Cardiac septum (tissue), 1 donor: ENCODE results near the gene REG1A. TPM values are rescaled to one million over a fixed set of nuclear protein-coding genes. Genes with fewer than 3 reads are reported as not detected.

Source experiments
- DNase-seq: peaks from one replicate; pipeline ENCODE4 v3.0.0-alpha.2; 2020; ENCODE audit warnings: low spot score
- intact Hi-C: fragments of 100-400 bp; cut with DNase I; formaldehyde crosslinking; loops from one replicate; pipeline ENCODE4 v1.14.0; 2022
- long read RNA-seq: library from polyadenylated mRNA; unstranded; transcript quantifications from one replicate; pipeline ENCODE4 v2.0.0, GENCODE V29; 2021
- total RNA-seq: library from RNA; stranded (reverse); fragmentation: NEBNext Ultra II Directional; extraction: Animal tissue kit (Norgen Biotek cat#: 25700); gene quantifications from one replicate; pipeline ENCODE4 v1.2.1, GENCODE V29; 2021
- donor health status: DM: no; HTN: no; CAD: no.

REG1A gene
- not detected for total RNA-seq
- long read RNA-seq: 0 reads

- DNase-seq: no peak
- intact Hi-C loops: no loop called here
Measured at GRCh38 chr2:79120194-79120713, at the start of gene REG1A. Gene REG1A, plus strand, starts transcription at chr2:79120488. Its CDS starts 374 bp downstream, at chr2:79120862.

DNA sequence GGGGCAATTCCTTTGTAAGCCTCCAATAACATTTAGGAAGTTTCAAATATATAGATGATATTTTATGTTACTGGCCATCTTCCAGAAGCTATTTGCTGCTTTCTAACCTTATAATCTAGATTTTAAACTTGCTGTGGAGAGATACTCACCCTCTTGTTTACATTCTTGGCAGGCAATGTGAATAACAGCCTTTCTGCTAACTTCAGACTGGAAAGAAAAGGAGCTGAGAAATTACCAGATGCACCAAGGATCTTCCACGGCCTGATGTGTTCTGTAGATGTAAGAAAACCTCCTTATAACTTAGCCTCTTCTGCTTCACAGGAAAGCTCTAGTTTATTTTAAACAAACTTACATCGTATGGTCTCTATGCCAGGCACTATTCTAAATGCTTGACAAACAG is 49.2 kb upstream of the REG1A start:
- no peak for DNase-seq
- intact Hi-C loops: no loop called here

GRCh38 chr2:79082987-79083386 is 37.3 kb upstream of the REG1A start:
- DNase-seq: no peak
- intact Hi-C loops: no loop called here

DNA sequence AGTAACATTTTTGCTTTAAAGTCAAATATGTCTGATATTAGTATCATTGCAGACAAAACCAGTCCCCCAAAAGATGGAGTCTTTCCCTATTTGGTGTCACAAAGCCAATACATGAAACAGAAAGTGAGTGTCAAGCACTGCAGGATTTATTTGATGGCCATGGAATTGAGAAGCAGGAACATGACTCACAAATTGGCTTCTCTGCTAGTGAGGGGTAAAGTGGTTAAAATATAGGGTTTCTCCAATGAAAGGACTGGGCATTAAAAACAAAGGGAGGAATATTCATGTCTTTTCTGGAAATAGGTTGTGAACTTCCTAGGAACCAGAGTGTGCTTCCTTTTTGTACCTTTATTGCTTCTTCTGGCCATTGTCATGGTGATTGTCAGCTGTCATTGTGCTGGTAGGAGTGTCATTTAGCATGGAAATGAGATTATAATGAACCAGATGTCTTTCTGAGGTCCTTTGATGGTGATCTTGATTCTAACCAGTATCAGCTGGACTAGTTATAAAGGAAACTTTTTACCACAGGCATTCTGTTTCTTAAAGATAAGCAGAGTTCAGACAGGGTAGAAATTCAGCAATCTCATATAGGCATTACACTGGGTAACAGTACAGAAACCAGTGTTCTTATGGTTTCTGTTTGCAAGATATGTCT is 36.6 kb upstream of the REG1A start:
- intact Hi-C loops: no loop called here
- no peak for DNase-seq

DNA sequence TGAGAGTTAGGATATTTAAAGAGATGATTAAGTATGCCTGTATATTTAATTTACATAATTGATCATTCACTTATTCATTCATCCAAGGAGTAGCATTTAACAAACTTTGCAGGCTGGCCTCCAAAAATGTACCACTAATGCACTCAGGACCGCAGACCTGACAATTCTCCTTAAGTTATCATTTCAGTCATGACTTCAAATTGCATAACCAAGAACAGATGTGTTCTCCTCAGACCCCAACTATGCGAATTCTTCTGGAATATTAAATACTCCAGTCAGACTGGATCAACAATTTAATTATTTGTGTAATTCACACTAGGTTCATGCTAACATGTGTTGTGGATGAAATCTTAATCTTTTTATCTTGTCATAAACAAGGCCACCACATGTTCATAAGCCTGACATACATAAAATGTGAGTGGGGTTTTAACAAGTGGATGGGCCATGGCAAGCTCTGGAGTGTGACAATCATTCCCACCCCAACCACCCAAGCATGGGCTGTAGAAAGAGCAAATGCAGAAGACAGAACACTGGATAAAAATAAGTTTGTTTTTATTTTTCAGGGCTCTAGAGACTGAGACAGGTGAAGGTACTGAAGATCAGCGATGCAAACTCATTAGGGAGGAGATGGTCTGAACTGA is 35.7 kb upstream of the REG1A start:
- intact Hi-C loops: no loop called here

GRCh38 chr2:79085382-79085781 is 34.9 kb upstream of the REG1A start:
- DNase-seq: no peak

More for the DNA sequence above, 35.7 kb upstream of the REG1A start:
- no peak for DNase-seq

DNA sequence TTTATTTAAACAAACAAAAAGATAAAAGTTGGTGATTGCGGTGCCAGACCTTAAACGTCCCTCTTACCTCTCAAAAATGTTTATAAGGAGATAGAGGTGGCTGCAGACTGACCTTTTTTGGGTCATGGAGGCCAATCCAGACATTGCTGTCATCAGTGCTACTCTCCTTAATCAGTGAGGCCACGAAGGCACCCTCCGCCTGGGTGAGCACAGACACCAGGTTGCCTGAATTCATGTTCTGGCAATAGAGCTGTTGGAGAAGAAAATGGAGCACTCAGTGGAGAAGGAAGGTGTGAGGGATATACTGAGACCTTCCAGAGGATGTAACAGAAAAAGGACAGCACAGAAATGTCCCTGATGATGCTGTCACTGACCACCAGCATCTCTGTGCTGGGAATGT is 34.0 kb upstream of the REG1A start:
- intact Hi-C loops: no loop called here

More at GRCh38 chr2:79085382-79085781, 34.9 kb upstream of the REG1A start:
- intact Hi-C loops: no loop called here

GRCh38 chr2:79087785-79088364 is 32.4 kb upstream of the REG1A start, which contains the start of gene REG1B:
Gene REG1B, minus strand, starts transcription at chr2:79087993. Its CDS starts 381 bp downstream, at chr2:79087612.
- DNase-seq: no peak
- intact Hi-C loops: no loop called here

More for the DNA sequence above, 34.0 kb upstream of the REG1A start:
- no peak for DNase-seq

- intact Hi-C loops: no loop called here
- no peak for DNase-seq
Measured at GRCh38 chr2:79090693-79091092, 29.6 kb upstream of the REG1A start.

DNA sequence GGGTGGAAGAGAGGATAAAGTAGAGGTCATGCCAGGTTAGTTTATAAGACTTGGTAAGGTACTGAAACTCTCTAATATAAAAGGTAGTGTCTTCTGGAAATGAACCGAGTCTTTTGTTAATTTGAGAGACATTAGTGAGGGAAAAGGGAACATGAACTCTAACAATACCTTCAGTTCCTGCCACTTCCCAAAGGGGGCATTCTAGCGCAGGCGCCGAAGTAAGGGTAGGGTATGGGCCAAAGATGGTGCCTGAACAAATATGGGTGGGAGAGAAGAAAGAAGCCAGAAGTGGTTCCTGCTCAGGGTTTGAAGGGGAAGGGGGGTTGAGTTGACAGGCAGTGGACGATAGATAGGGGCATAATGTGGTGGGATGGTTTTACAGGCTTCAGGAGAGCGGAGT is 22.4 kb upstream of the REG1A start:
- intact Hi-C loops: no loop called here
- no peak for DNase-seq

- DNase-seq: no peak
- intact Hi-C loops: no loop called here
Measured at GRCh38 chr2:79099140-79099686, 21.1 kb upstream of the REG1A start.

DNA sequence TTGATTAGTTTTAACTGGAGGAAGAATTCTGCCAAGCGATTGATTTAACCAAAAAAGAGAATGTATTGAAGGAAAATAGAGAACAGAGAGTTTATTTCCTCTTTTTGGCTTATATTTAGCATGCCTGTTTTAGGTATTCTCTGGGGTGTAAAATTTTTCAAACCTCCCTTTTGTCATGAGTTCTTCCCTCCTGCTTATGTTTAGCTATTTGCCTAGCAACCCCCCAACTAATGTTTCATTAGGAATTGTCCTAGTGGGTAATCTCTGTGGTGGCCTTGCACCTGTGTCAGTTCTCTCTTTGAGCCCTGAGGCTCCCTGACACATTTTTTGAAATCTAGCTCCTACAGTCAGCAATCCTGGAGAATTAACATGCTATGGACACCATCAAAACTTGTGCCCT is 20.0 kb upstream of the REG1A start:
- intact Hi-C loops: no loop called here
- no peak for DNase-seq

- intact Hi-C loops: no loop called here
Measured at GRCh38 chr2:79101024-79101423, 19.3 kb upstream of the REG1A start.

DNA sequence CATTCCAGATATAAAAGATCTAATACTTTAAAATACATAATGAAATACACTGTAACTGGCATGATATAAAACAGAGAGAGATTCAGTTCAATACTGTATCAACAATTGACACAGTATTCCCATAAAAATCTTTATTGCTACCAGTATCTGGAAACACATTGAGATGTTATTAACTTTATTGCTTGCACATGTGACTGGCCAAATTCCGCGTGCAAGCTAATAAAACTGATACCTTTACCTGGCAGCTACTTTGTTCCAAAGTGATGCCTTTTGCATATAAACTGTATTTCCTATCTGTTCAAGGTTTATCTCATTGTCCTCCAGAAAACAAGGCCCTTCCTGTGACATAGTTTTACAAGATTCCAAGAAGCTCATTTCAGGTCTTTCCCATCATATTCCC is 17.1 kb upstream of the REG1A start:
- no peak for DNase-seq
- intact Hi-C loops: no loop called here

More at GRCh38 chr2:79101024-79101423, 19.3 kb upstream of the REG1A start:
- DNase-seq: no peak

DNA sequence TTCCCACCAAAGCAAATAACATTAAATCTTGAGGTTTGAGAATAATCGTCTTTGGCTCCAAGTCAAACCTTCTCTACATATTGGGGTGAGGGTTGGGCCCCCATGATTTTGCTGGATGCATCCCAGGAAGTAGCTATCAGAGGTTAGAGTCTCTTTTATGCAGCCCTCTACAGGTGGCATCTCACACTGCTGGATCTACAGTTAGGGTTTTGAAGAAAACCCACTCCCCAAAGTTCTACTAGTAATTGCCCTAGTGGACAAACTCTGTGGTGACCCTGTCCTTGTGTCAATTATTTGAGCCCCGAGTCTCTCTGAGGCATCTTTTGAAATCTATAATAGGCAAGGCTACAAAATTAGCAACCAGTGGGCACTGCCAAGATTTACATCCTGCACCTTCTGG is 15.0 kb upstream of the REG1A start:
- intact Hi-C loops: no loop called here
- DNase-seq: no peak

DNA sequence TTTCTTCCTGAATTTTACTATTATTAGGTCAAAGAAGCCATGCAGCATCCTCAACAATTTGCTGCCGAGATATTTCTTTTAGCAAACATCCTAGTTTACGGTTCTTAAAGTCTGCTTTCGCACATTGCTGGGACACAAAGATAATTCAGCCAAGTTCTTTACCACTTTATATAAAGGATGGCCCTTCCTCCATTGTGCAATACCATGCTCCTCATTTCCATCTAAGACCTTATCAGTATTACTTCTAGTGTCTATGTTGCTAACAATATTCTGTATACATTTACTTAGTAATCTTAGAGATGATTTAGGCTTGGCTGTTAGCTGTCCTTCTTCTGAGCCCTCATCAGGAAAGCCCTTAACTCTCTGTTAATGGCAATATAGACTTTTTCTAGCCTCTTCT is 8.0 kb upstream of the REG1A start:
- intact Hi-C loops: no loop called here
- DNase-seq: no peak

DNA sequence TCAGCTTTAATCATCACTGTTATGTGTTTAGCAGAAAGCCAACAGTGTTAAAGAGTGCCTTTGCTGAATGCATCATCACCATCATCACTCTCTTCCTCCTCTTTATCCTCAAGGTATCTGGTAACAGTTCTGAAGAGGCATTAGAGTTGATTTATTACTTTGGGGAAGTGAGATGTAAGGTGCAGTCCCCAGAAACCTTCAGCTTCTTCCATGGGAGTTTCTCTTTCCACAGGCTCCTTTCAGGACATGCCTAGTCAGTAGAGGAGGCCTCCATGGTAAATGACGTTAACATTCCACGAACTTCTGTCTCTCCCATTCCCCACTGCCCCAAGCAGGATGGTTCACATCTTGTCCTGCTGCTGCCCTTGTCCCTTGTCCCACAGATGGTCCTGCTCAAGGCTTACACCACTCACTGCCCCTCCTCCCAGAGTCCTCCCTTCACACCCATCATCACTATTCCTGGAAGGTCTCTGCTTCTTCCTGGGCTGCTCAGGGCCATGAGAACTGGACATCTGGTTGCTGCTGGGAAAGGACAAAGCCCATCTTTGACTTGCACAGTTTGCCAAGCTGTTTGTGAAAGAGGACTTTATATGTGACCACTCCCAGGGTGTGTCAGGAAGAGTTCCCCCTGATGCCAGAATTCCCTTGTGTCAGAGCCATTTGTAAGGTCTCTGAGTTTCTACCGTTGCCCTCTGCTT is 5.3 kb upstream of the REG1A start:
- no peak for DNase-seq
- intact Hi-C loops: no loop called here

DNA sequence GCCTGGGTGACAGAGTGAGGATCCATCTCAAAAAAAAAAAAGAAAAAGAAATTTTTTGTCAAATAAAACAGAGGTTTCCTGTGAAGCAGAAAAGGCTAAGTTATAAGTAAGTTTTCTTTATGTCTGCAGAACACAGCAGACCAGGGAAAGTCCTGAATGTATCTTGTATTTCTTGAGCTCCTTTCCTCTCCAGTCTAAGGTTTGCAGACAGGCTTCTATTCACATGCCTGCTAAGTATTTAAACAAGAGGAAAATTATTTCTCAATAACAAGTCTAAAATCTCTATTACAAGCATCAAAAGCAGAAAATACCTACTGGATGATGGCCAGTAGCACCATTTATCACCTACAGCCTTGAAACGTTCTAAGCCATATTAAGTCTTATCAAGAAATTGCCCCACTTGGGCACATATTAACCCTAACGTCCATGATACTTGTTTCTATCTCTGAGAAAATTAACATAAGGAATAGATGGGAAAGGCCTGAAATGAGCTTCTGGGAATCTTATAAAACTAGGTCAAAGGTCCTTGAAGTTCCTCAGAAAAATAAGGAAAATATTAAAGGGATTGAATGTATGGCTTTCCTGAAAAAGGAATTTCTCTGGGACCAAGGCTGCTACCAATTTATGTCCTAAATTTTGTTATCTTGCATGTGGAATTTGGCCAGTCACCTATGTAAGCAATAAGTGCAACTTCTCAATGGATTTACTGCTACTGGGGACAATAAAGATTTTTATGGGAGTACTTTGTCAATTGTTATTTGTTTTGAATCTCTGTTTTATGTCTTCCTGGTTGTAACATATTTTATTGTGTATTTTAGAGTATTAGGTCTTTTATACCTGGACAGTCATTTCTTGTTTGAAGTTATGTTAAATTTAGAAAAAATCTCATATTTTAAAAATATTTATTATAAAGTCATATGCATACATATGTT is 3.0 kb upstream of the REG1A start:
- intact Hi-C loops: no loop called here
- DNase-seq: no peak

GRCh38 chr2:79122676-79123075 is 2.4 kb downstream of the REG1A start:
- DNase-seq: no peak
- intact Hi-C loops: no loop called here
